KMS-11 (cell line): ENCODE results near the gene RPS6KA1.
A peak's percentile ranks its signal among the peaks of the same experiment; 100 is the strongest.

Experiments
- H2AFZ ChIP-seq: fragments of 200-600 bp; sonication (generic); 2 replicates; pipeline ENCODE4 v1.6.1; 2016; ENCODE audit warnings: antibody characterized with exemption, mixed run types, low read depth
- H3K27ac ChIP-seq: fragments of 200-600 bp; sonication (generic); 2 replicates; pipeline ENCODE4 v1.6.1; 2016; ENCODE audit warnings: mild to moderate bottlenecking, mixed run types
- H3K27me3 ChIP-seq: fragments of 200-600 bp; sonication (generic); 2 replicates; pipeline ENCODE4 v1.6.1; 2017; ENCODE audit warnings: mild to moderate bottlenecking, low read depth, mixed run types, moderate library complexity; ENCODE audit not compliant: insufficient read depth
- H3K36me3 ChIP-seq: fragments of 200-600 bp; sonication (generic); 2 replicates; pipeline ENCODE4 v1.6.1; 2017; ENCODE audit warnings: mild to moderate bottlenecking, mixed run types; ENCODE audit not compliant: insufficient read depth
- H3K4me1 ChIP-seq: fragments of 200-600 bp; sonication (generic); 2 replicates; pipeline ENCODE4 v1.6.1; 2016; ENCODE audit warnings: mild to moderate bottlenecking, low read depth, mixed run types; ENCODE audit not compliant: poor library complexity, severe bottlenecking
- H3K4me2 ChIP-seq: fragments of 200-600 bp; sonication (generic); 2 replicates; pipeline ENCODE4 v1.7.0; 2016; ENCODE audit warnings: mild to moderate bottlenecking, mixed run types
- H3K4me3 ChIP-seq: fragments of 200-600 bp; sonication (generic); IDR thresholded peaks from 2 replicates; pipeline ENCODE4 v1.6.1; 2017; ENCODE audit warnings: low read depth, low read length, mixed read lengths; ENCODE audit not compliant: insufficient read depth
- H3K79me2 ChIP-seq: fragments of 200-600 bp; sonication (generic); 2 replicates; pipeline ENCODE4 v1.6.1; 2016; ENCODE audit warnings: low read depth, mixed run types; ENCODE audit not compliant: insufficient read depth
- H3K9ac ChIP-seq: fragments of 200-600 bp; sonication (generic); 2 replicates; pipeline ENCODE4 v1.6.1; 2016; ENCODE audit warnings: mild to moderate bottlenecking, mixed run types
- H4K20me1 ChIP-seq: fragments of 200-600 bp; sonication (generic); 2 replicates; pipeline ENCODE4 v1.6.1; 2016; ENCODE audit warnings: mild to moderate bottlenecking, mixed run types; ENCODE audit not compliant: insufficient read depth
- CTCF ChIP-seq: fragments of 200-600 bp; sonication (generic); conservative IDR thresholded peaks from 2 replicates; pipeline ENCODE4 v1.6.1; 2017; ENCODE audit warnings: low read depth, mild to moderate bottlenecking, antibody characterized with exemption, low read length, moderate library complexity, mixed read lengths

RPS6KA1 gene

DNA sequence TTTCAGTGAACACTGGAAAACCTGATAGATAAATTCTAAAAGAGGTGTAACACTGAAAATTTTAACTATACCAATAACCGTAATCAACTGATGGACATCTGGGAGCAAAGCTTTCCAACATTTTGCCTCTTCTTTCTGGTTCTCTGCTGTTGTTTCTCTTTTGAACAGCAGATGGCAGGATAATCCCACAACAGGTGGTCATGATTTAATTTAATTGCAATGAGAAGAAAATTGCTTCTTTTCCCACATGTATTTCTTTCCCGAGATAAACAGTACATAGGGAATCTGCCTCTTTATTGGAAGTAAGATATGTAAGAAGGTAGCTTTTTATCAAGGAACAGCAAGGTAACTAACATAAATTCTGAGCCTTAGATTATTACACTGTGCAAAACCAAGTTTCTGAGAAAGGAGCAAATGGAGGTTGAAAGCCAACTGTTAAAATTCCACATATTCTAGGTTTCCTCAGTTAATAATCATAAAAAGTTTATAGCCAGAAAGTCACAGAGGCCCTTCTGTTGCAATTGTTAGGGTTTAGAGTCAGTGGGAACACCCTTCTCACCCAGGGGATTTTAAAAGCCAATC lies 72.9 kb downstream of the RPS6KA1 start:
- peak; percentile 92 for TF ChIP-seq CTCF
- Histone ChIP-seq H3K79me2 (no peaks in the 10 kb centered on the region), H3K9ac (no peak overlapping the region), H2AFZ (no peak overlapping the region), H3K27ac (no peak overlapping the region), H3K27me3 (peaks cover 8% of the 10 kb centered on the region; the same call in 1 of the 2 replicates), H3K4me2 (no peak overlapping the region), H3K36me3 (no peaks in the 10 kb centered on the region), H3K4me3 (no peak overlapping the region), H4K20me1 (no peaks in the 10 kb centered on the region), H3K4me1 (peaks cover 8% of the 10 kb centered on the region)

DNA sequence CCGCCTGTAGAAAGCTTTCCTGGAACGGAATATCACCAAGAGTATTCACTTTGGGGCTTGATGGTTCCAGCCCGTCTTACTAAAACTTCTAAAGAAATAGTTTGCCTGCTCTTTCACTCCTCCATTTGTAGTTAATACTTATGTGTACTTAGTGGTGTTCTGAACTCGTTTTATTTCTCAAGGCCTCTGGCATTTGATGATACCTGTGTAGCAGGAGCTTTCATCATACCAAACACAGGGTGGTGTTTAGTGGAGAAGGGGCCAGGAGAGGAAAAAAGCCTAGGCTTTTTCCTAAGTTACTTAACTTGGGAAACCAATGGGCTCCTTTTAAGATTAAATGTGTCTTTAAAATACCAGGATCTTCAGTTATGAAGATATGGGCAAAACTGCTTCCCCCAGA lies 74.3 kb downstream of the RPS6KA1 start:
- TF ChIP-seq CTCF: no peak
- H2AFZ ChIP-seq: no peak overlapping the region

DNA sequence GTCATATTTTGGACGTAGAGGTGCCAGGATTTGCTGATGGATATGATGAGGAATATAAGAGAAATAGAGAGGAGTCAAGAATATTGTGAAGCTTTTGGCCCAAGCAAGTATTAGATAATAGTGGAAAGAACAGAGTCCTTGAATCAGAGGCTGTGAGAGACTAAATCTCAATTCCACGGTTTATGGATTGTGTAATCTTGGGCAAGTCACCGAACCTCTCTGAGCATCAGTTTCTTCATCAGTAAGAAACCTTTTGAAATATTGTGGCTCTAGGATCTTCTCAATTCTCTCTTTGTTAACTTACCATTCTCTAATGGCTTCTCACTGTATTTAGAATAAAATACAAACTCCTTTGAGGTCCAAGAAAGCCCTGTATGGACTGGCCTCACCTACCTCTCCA lies 77.6 kb downstream of the RPS6KA1 start:
- H3K4me1 ChIP-seq: peaks cover 4% of the 10 kb centered on the region
- peaks cover 8% of the 10 kb centered on the region; the same call in 1 of the 2 replicates for H3K27me3 ChIP-seq
- TF ChIP-seq CTCF: no peak
- H3K36me3 ChIP-seq: no peaks in the 10 kb centered on the region
- no peaks in the 10 kb centered on the region for H3K79me2 ChIP-seq
- no peak overlapping the region for H2AFZ ChIP-seq
- no peak overlapping the region for H3K9ac ChIP-seq
- no peak overlapping the region for H3K4me3 ChIP-seq
- no peak overlapping the region for H3K27ac ChIP-seq
- H4K20me1 ChIP-seq: no peaks in the 10 kb centered on the region
- H3K4me2 ChIP-seq: no peak overlapping the region

More for the DNA sequence above, 74.3 kb downstream of the RPS6KA1 start:
- no peak overlapping the region for H3K27ac ChIP-seq
- H3K4me2 ChIP-seq: no peak overlapping the region
- no peaks in the 10 kb centered on the region for H4K20me1 ChIP-seq
- H3K4me3 ChIP-seq: no peak overlapping the region
- H3K9ac ChIP-seq: no peak overlapping the region
- peaks cover 8% of the 10 kb centered on the region; the same call in 1 of the 2 replicates for H3K27me3 ChIP-seq
- no peaks in the 10 kb centered on the region for H3K79me2 ChIP-seq
- no peaks in the 10 kb centered on the region for H3K36me3 ChIP-seq
- peaks cover 4% of the 10 kb centered on the region for H3K4me1 ChIP-seq

GRCh38 chr1:26608895-26609294 lies 79.3 kb downstream of the RPS6KA1 start:
- H3K4me1 ChIP-seq: no peaks in the 10 kb centered on the region

More at GRCh38 chr1:26608895-26609294, 79.3 kb downstream of the RPS6KA1 start:
- H3K9ac ChIP-seq: no peak overlapping the region
- no peak overlapping the region for H2AFZ ChIP-seq
- no peak overlapping the region for H3K27ac ChIP-seq
- H3K27me3 ChIP-seq: peaks cover 2% of the 10 kb centered on the region; the same call in 1 of the 2 replicates
- no peaks in the 10 kb centered on the region for H4K20me1 ChIP-seq
- no peak for TF ChIP-seq CTCF
- H3K4me2 ChIP-seq: no peak overlapping the region
- no peaks in the 10 kb centered on the region for H3K79me2 ChIP-seq
- H3K4me3 ChIP-seq: no peak overlapping the region
- H3K36me3 ChIP-seq: no peaks in the 10 kb centered on the region
